Smooth muscle cell (in vitro differentiated cells): ENCODE results near the gene EVL. TPM values are rescaled to one million over a fixed set of nuclear protein-coding genes. Genes with fewer than 3 reads are reported as not detected.

Experiments used
- DNase-seq: peaks from one replicate; lab custom pipeline; 2025; ENCODE audit not compliant: unreplicated experiment; lab: John Stamatoyannopoulos, UW
- H2AFZ ChIP-seq: fragments of 200-600 bp; sonication (generic); 2 replicates; pipeline ENCODE4 v1.6.0; 2016; ENCODE audit warnings: antibody characterized with exemption, low read depth, mild to moderate bottlenecking
- H3F3A ChIP-seq: fragments of 200-600 bp; sonication (generic); 2 replicates; pipeline ENCODE4 v1.6.0; 2017; ENCODE audit warnings: antibody characterized with exemption, low read depth
- H3K27ac ChIP-seq: fragments of 200-600 bp; sonication (generic); 2 replicates; pipeline ENCODE4 v1.5.1; 2016; ENCODE audit warnings: low read depth, mild to moderate bottlenecking
- H3K27me3 ChIP-seq: fragments of 200-600 bp; sonication (generic); 2 replicates; pipeline ENCODE4 v1.6.1; 2016; ENCODE audit warnings: low read depth, mild to moderate bottlenecking
- H3K36me3 ChIP-seq: fragments of 200-600 bp; sonication (generic); 2 replicates; pipeline ENCODE4 v1.5.1; 2016; ENCODE audit warnings: low read depth
- H3K4me1 ChIP-seq: fragments of 200-600 bp; sonication (generic); 2 replicates; pipeline ENCODE4 v1.5.1; 2016; ENCODE audit warnings: low read depth
- H3K4me2 ChIP-seq: fragments of 200-600 bp; sonication (generic); 2 replicates; pipeline ENCODE4 v1.6.0; 2016; ENCODE audit warnings: mild to moderate bottlenecking
- H3K4me3 ChIP-seq: fragments of 200-600 bp; sonication (generic); 2 replicates; pipeline ENCODE4 v1.5.1; 2016; ENCODE audit warnings: mild to moderate bottlenecking
- H3K79me2 ChIP-seq: fragments of 200-600 bp; sonication (generic); 2 replicates; pipeline ENCODE4 v1.6.0; 2016; ENCODE audit warnings: low read depth, mild to moderate bottlenecking
- H3K9ac ChIP-seq: fragments of 200-600 bp; sonication (generic); 2 replicates; pipeline ENCODE4 v1.6.0; 2016; ENCODE audit warnings: low read depth
- H3K9me3 ChIP-seq: fragments of 200-600 bp; sonication (generic); replicated peaks from 2 replicates; pipeline ENCODE4 v1.5.1; 2016; ENCODE audit warnings: low read depth
- H4K20me1 ChIP-seq: fragments of 200-600 bp; sonication (generic); 2 replicates; pipeline ENCODE4 v1.6.0; 2016; ENCODE audit warnings: low read depth
- CTCF ChIP-seq: fragments of 200-600 bp; sonication (generic); IDR thresholded peaks from 2 replicates; pipeline ENCODE4 v1.5.1; 2017; ENCODE audit warnings: borderline replicate concordance, mild to moderate bottlenecking, antibody characterized with exemption; ENCODE audit not compliant: insufficient read depth, poor library complexity, severe bottlenecking
- WGBS: methylation state at CpG from one replicate; pipeline ENCODE4 v1.1.7; 2016; ENCODE audit warnings: low lambda C conversion rate; 5-methylcytosine and 5-hydroxymethylcytosine counted together
- polyA plus RNA-seq: library from polyadenylated mRNA; unstranded; fragments of >200 nt; fragmentation: Nextera tagmentation; extraction: Ambion mirVana; gene quantifications from 2 replicates; pipeline ENCODE4 v1.2.1, GENCODE V29; 2016
- total RNA-seq: library from RNA; depleted of rRNA; stranded (reverse); fragments of >200 nt; gene quantifications from 2 replicates; pipeline ENCODE4 v1.2.3, GENCODE V29; 2014

The EVL gene
- total and polyA plus RNA-seq, 2 experiments from 2014 or later = 19.5 to 26.3 TPM

GRCh38 chr14:100100032-100100703 is 34.9 kb downstream of the EVL start:
- no peak for DNase-seq
- H4K20me1 ChIP-seq = peaks cover 9% of the 10 kb centered on the region
- 88% methylated on average over 14 of the region's 14 CpGs for WGBS

GRCh38 chr14:100102156-100102785 is 37.0 kb downstream of the EVL start:
- Histone ChIP-seq H3F3A (no peaks in the 10 kb centered on the region), H3K9ac (no peak overlapping the region), H3K9me3 (no peaks in the 10 kb centered on the region), H3K27ac (no peak overlapping the region), H2AFZ (no peak overlapping the region), H3K4me3 (no peak overlapping the region), H3K27me3 (no peaks in the 10 kb centered on the region), H3K4me2 (no peak overlapping the region), H3K4me1 (no peaks in the 10 kb centered on the region), H3K36me3 (no peaks in the 10 kb centered on the region), H3K79me2 (no peaks in the 10 kb centered on the region), H4K20me1 (no peaks in the 10 kb centered on the region)
- TF ChIP-seq CTCF = no peak
- no peak for DNase-seq
- 94% methylated on average over 8 of the region's 8 CpGs for WGBS

More at GRCh38 chr14:100100032-100100703, 34.9 kb downstream of the EVL start:
- H3K9ac ChIP-seq = no peak overlapping the region
- H3K4me3 ChIP-seq = no peak overlapping the region
- no peaks in the 10 kb centered on the region for H3K9me3 ChIP-seq
- no peaks in the 10 kb centered on the region for H3F3A ChIP-seq
- H3K36me3 ChIP-seq = no peaks in the 10 kb centered on the region
- no peak overlapping the region for H2AFZ ChIP-seq
- no peaks in the 10 kb centered on the region for H3K27me3 ChIP-seq
- no peak overlapping the region for H3K27ac ChIP-seq
- H3K79me2 ChIP-seq = no peaks in the 10 kb centered on the region
- no peak for TF ChIP-seq CTCF
- H3K4me2 ChIP-seq = no peak overlapping the region
- H3K4me1 ChIP-seq = no peaks in the 10 kb centered on the region

- Histone ChIP-seq H2AFZ (no peak overlapping the region), H3K4me2 (no peak overlapping the region), H3K9me3 (no peaks in the 10 kb centered on the region), H4K20me1 (no peaks in the 10 kb centered on the region), H3K27me3 (no peaks in the 10 kb centered on the region), H3K27ac (no peak overlapping the region), H3K4me3 (no peak overlapping the region), H3K9ac (no peak overlapping the region), H3K36me3 (no peaks in the 10 kb centered on the region), H3K4me1 (no peaks in the 10 kb centered on the region), H3F3A (no peaks in the 10 kb centered on the region), H3K79me2 (no peaks in the 10 kb centered on the region)
- no peak for TF ChIP-seq CTCF
- WGBS = 92% methylated on average over 10 of the region's 10 CpGs
- DNase-seq = no peak
These were observed 38.2 kb downstream of the EVL start for GRCh38 chr14:100103250-100104005.
